ENCODE data around the gene OR52E6. TPM values are rescaled to one million over a fixed set of nuclear protein-coding genes. Genes with fewer than 3 reads are reported as not detected.

Gene OR52E6
- total RNA-seq, 3 donors from 2014 or later: not detected

- Histone ChIP-seq H3K9me3 (peaks cover 0 to 4% of the 10 kb centered on the region in 2 donors), H3K4me3 (peak within 1 kb of the TSS; percentile 43 to 71 (median 56)), H3K36me3 (no peaks in the 10 kb centered on the region), H3K4me1 (no peaks in the 10 kb centered on the region), H3K27ac (peak within 1 kb of the TSS in 1 of 2 donors; percentile 33), H3K27me3 (no peaks in the 10 kb centered on the region)
- no peak for TF ChIP-seq POLR2A (IDR thresholded peaks at IDR 0.05)
- peak in 2 of 3 donors; percentile 79 to 86 for TF ChIP-seq CTCF (IDR thresholded peaks at IDR 0.05)
- DNase-seq (ENCODE audit: low spot score in 2 of 2): peak; percentile 61 to 64
- intact Hi-C loops (cut with DNase I; ENCODE audit: low total_unique reads): no loop called here
Observed at GRCh38 chr11:5808500-5809121, 33.1 kb downstream of the OR52E6 start, which contains the start of gene OR52N2. TSS of gene OR52N2 (plus strand) at chr11:5808924. CDS start at chr11:5820336, 11,412 bp downstream.

GRCh38 chr11:5807580-5807979, 34.1 kb downstream of the OR52E6 start:
- H3K4me3 ChIP-seq: no peak overlapping the region
- peaks cover 0 to 4% of the 10 kb centered on the region in 2 donors for H3K9me3 ChIP-seq
- H3K36me3 ChIP-seq: no peaks in the 10 kb centered on the region
- H3K4me1 ChIP-seq: no peaks in the 10 kb centered on the region
- H3K27ac ChIP-seq: no peak overlapping the region
- no peak for DNase-seq (ENCODE audit: low spot score in 2 of 2)
- intact Hi-C loops (cut with DNase I; ENCODE audit: low total_unique reads): no loop called here
- no peaks in the 10 kb centered on the region for H3K27me3 ChIP-seq
- TF ChIP-seq CTCF (IDR thresholded peaks at IDR 0.05) (no peak), POLR2AphosphoS5 (IDR thresholded peaks at IDR 0.05) (no peak), POLR2A (IDR thresholded peaks at IDR 0.05) (no peak)

- TF ChIP-seq POLR2A (IDR thresholded peaks at IDR 0.05): no peak
- Histone ChIP-seq H3K27me3 (no peaks in the 10 kb centered on the region), H3K4me1 (no peaks in the 10 kb centered on the region), H3K27ac (no peak overlapping the region), H3K4me3 (no peak overlapping the region), H3K36me3 (no peaks in the 10 kb centered on the region), H3K9me3 (peaks cover 0 to 4% of the 10 kb centered on the region in 2 donors)
- DNase-seq (ENCODE audit: low spot score in 2 of 2): no peak
- intact Hi-C loops (cut with DNase I; ENCODE audit: low total_unique reads): no loop called here
Observed at GRCh38 chr11:5803982-5804381, 37.7 kb downstream of the OR52E6 start.

GRCh38 chr11:5796541-5796940, 45.2 kb downstream of the OR52E6 start:
- intact Hi-C loops (cut with DNase I; ENCODE audit: low total_unique reads): no loop called here
- Histone ChIP-seq H3K27ac (no peak overlapping the region), H3K27me3 (no peaks in the 10 kb centered on the region), H3K4me3 (no peak overlapping the region), H3K4me1 (no peaks in the 10 kb centered on the region), H3K9me3 (no peaks in the 10 kb centered on the region), H3K36me3 (no peaks in the 10 kb centered on the region)
- TF ChIP-seq CTCF (IDR thresholded peaks at IDR 0.05): no peak
- no peak for TF ChIP-seq POLR2AphosphoS5 (IDR thresholded peaks at IDR 0.05)
- no peak for TF ChIP-seq POLR2A (IDR thresholded peaks at IDR 0.05)
- DNase-seq (ENCODE audit: low spot score in 2 of 2): no peak

- no peaks in the 10 kb centered on the region for H3K36me3 ChIP-seq
- H3K27ac ChIP-seq: no peak within 1 kb of the TSS
- intact Hi-C loops (cut with DNase I; ENCODE audit: low total_unique reads): no loop called here
- H3K27me3 ChIP-seq: no peaks in the 10 kb centered on the region
- H3K4me3 ChIP-seq: no peak within 1 kb of the TSS
- TF ChIP-seq CTCF (IDR thresholded peaks at IDR 0.05) (no peak), POLR2A (IDR thresholded peaks at IDR 0.05) (no peak), POLR2AphosphoS5 (IDR thresholded peaks at IDR 0.05) (no peak)
- H3K4me1 ChIP-seq: no peaks in the 10 kb centered on the region
- no peaks in the 10 kb centered on the region for H3K9me3 ChIP-seq
- DNase-seq (ENCODE audit: low spot score in 2 of 2): no peak
Observed at GRCh38 chr11:5791165-5791564, 50.5 kb downstream of the OR52E6 start, which contains the start of gene OR52N1. TSS of gene OR52N1 (minus strand) at chr11:5791265. CDS start at chr11:5788816, 2,449 bp downstream.

Other genes starting within 250 kb of the OR52E6 start
- gene TRIM6, start 245.3 kb downstream of the OR52E6 start, total RNA-seq: 1 to 10 TPM; 2.2 to 6.1 (median 2.6) TPM
- gene TRIM34, start 216.9 kb downstream of the OR52E6 start, total RNA-seq: 10 to 100 TPM in 2 of 3 donors, 1 to 10 TPM in 1; 5.9 to 12.1 (median 10.9) TPM
- gene TRIM5, start 156.8 kb downstream of the OR52E6 start, total RNA-seq: 10 to 100 TPM; 17.1 to 34.4 (median 28.5) TPM
- gene TRIM22, start 152.1 kb downstream of the OR52E6 start, total RNA-seq: 10 to 100 TPM; 59.7 to 90.3 (median 62.3) TPM
- under 1 TPM in 1 of 3 donors, not detected in 2; 0.44 TPM for gene OR56B1, start 105.4 kb downstream of the OR52E6 start, total RNA-seq
- not detected for gene OR52N4, start 87.7 kb downstream of the OR52E6 start, total RNA-seq
- under 1 TPM in 1 of 3 donors, not detected in 2; 0.29 TPM for gene OR52N5, start 58.5 kb downstream of the OR52E6 start, total RNA-seq
- under 1 TPM in 2 of 3 donors, not detected in 1; under 0.01 to 0.73 TPM for gene OR52N1, start 50.6 kb downstream of the OR52E6 start, total RNA-seq
- not detected for gene OR52N2, start 33.0 kb downstream of the OR52E6 start, total RNA-seq
- not detected for gene OR52E8, start 15.8 kb upstream of the OR52E6 start, total RNA-seq
- not detected for gene OR52E4, start 38.7 kb upstream of the OR52E6 start, total RNA-seq
- gene OR52E5, start 51.3 kb upstream of the OR52E6 start, total RNA-seq: not detected
- gene OR56A3, start 100.4 kb upstream of the OR52E6 start, total RNA-seq: not detected
- gene OR56A5, start 126.6 kb upstream of the OR52E6 start, total RNA-seq: not detected
- gene OR52L1, start 145.1 kb upstream of the OR52E6 start, total RNA-seq: not detected
- not detected for gene OR56A4, start 165.0 kb upstream of the OR52E6 start, total RNA-seq
- gene OR56A1, start 188.9 kb upstream of the OR52E6 start, total RNA-seq: not detected